BLaER1 treated with 17β-estradiol and CSF1 and Interleukin-3, amounts not matched to agents 10 nM and 100 nM (cell line): ENCODE data around the gene YIF1A.
A peak's percentile ranks its signal among the peaks of the same experiment; 100 is the strongest.

Experiments
- H3K27ac ChIP-seq, 11 experiments: shearing (Covaris generic); formaldehyde crosslinking; 2 replicates each; pipeline ENCODE4 v1.8.1; 2022
- H3K27me3 ChIP-seq, 11 experiments: shearing (Covaris generic); formaldehyde crosslinking; 2 replicates each; pipeline ENCODE4 v1.8.1; 2022
- H3K36me3 ChIP-seq, 11 experiments: shearing (Covaris generic); formaldehyde crosslinking; 2 replicates each; pipeline ENCODE4 v1.8.1; 2022
- H3K4me1 ChIP-seq, 10 experiments: shearing (Covaris generic); formaldehyde crosslinking; 2 replicates each; pipeline ENCODE4 v1.8.1; 2022
- H3K4me2 ChIP-seq, 11 experiments: shearing (Covaris generic); formaldehyde crosslinking; 2 replicates each; pipeline ENCODE4 v1.8.1; 2022
- H3K4me3 ChIP-seq, 10 experiments: shearing (Covaris generic); formaldehyde crosslinking; 2 replicates each; pipeline ENCODE4 v1.8.1; 2022
- H3K9ac ChIP-seq, 11 experiments: shearing (Covaris generic); formaldehyde crosslinking; 2 replicates each; pipeline ENCODE4 v1.8.1; 2022
- H3K9me3 ChIP-seq, 11 experiments: shearing (Covaris generic); formaldehyde crosslinking; replicated peaks in 1 of 11; 2 replicates each; pipeline ENCODE4 v1.8.1; 2022
- H4K20me1 ChIP-seq, 11 experiments: shearing (Covaris generic); formaldehyde crosslinking; 2 replicates each; pipeline ENCODE4 v1.8.1; 2022
- Cebpa-rat ChIP-seq, 11 experiments: shearing (Covaris generic); IDR thresholded peaks; 2 replicates each; pipeline ENCODE4 v1.8.1; 2022

The YIF1A gene

DNA sequence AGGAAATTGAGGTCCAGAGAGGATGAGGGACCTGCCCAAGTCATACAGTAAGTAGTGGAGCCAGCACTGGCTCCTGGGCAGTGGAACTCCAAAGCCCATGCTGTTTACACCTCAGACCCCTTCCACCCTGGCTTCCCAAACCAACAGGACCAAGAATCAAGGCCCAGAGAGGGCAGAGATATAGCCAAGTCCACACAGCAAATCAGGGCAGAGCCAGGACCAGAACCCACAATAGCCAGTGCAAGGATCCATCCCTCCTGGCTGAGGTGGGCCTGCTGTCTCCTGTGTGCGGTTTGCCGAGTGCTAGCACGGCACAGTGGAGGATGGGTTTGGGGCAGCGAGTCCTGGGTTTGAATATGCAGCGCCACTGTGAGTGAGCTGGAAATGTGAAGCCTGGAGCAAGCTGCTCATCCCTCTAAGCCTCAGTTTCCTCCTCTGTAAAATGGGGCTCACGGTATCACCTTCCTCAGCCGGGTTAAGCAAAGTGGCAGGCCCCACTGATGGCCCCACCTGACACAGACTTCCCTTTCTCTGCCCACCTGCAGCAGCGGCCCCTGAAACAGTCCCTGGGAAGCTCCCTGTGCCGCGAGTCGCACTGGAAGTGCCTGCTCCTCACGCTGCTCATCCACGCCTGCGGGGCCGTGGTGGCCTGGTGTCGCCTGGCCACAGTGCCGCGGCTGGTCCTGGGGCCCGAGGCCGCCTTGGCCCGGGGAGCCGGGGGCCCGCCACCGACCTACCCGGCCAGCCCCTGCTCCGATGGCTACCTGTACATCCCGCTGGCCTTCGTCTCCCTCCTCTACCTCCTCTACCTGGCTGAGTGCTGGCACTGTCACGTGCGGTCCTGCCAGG lies 5.1 kb upstream of the YIF1A start:
- Histone ChIP-seq H3K36me3 (no peaks in the 10 kb centered on the region), H4K20me1 (peaks cover 0 to 50% (median 0%) of the 10 kb centered on the region in 11 experiments; a peak in 8 of 22 replicates), H3K4me2 (no peak overlapping the region), H3K27me3 (peaks cover 41 to 59% (median 52%) of the 10 kb centered on the region in 11 experiments), H3K4me3 (no peak overlapping the region), H3K4me1 (peaks cover 11 to 22% (median 18%) of the 10 kb centered on the region in 10 experiments), H3K9me3 (peaks cover 0 to 5% (median 0%) of the 10 kb centered on the region in 11 experiments; a peak in 1 of 22 replicates), H3K27ac (no peak overlapping the region), H3K9ac (no peak overlapping the region)
- no peak for TF ChIP-seq Cebpa-rat (IDR thresholded peaks at IDR 0.05)

DNA sequence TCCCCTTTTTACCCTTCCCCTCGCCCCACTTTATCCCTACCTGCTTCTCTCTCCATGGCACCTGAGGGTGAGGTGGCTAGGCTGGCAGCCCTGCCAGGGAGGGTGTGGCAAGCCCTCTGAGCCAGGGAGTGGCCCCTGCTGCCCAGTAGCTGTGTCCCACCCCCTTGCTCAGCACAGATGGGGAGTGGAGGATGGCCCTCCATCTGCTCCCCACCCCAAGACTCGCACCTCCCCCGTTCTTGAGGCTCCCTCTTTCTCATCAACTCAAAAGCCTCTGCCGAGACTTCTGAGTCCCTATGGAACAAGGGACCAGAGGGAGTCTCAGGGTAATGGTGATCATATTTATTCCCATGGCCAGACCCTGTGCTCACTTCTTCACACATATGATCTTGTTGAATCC lies 4.4 kb upstream of the YIF1A start:
- H3K27me3 ChIP-seq, result peaks cover 41 to 59% (median 52%) of the 10 kb centered on the region in 11 experiments
- TF ChIP-seq Cebpa-rat (IDR thresholded peaks at IDR 0.05), result no peak

DNA sequence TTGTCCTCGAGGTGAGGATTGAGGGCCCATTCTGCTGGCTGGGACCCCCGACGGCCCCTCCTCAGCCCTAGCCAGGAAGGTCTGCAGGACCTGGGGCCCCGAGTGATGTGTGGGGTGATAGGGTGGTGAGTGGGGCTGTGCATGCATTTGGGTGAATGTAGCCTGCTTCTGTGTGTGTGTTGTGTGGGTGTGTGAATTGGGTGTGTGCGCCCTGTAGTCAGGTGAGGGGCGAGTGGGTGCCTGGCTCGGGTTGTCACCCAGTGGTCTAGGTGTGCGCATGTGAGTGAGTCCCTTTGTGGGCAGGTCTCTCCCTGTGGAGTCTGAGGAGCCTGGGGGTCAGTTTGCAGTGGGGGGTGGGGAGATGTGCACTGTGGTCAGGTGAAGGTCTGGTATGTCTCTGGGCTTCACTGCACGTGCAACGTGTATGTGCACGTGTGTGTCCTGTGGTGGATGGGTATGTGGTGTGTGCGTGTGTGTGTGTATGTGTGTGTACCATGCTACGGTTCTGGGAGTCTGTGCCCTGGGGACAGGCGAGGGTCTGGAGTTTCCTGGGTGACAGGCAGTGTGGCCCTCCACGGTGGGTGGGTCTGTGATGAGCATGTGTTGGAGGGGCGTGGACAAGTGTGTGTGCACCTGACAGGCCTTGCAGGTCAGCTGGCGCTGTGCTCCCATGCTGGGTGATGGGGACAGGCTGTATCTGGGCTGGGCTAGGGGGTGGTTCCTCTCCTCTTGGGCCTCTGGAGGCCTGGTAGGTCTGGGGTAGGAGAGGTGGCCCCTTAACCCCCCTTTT lies 3.8 kb upstream of the YIF1A start:
- Histone ChIP-seq H3K4me1 (peaks cover 18 to 30% (median 26%) of the 10 kb centered on the region in 10 experiments), H3K9me3 (peaks cover 0 to 5% (median 0%) of the 10 kb centered on the region in 11 experiments; a peak in 1 of 22 replicates), H3K9ac (no peak overlapping the region), H3K27ac (no peak overlapping the region), H3K4me2 (peak overlapping the region in 2 of 11 experiments; percentile 45 to 55; a peak in 1 of 22 replicates), H4K20me1 (peaks cover 0 to 55% (median 4%) of the 10 kb centered on the region in 11 experiments; a peak in 13 of 22 replicates), H3K27me3 (peaks cover 41 to 59% (median 52%) of the 10 kb centered on the region in 11 experiments), H3K36me3 (no peaks in the 10 kb centered on the region), H3K4me3 (no peak overlapping the region)
- no peak for TF ChIP-seq Cebpa-rat (IDR thresholded peaks at IDR 0.05)

More for the DNA sequence above, 4.4 kb upstream of the YIF1A start:
- Histone ChIP-seq H3K27ac (no peak overlapping the region), H3K9me3 (peaks cover 0 to 5% (median 0%) of the 10 kb centered on the region in 11 experiments; a peak in 1 of 22 replicates), H3K4me1 (peaks cover 11 to 24% (median 19%) of the 10 kb centered on the region in 10 experiments), H3K9ac (no peak overlapping the region), H3K4me2 (no peak overlapping the region), H4K20me1 (peaks cover 0 to 50% (median 0%) of the 10 kb centered on the region in 11 experiments; a peak in 9 of 22 replicates), H3K36me3 (no peaks in the 10 kb centered on the region), H3K4me3 (no peak overlapping the region)

DNA sequence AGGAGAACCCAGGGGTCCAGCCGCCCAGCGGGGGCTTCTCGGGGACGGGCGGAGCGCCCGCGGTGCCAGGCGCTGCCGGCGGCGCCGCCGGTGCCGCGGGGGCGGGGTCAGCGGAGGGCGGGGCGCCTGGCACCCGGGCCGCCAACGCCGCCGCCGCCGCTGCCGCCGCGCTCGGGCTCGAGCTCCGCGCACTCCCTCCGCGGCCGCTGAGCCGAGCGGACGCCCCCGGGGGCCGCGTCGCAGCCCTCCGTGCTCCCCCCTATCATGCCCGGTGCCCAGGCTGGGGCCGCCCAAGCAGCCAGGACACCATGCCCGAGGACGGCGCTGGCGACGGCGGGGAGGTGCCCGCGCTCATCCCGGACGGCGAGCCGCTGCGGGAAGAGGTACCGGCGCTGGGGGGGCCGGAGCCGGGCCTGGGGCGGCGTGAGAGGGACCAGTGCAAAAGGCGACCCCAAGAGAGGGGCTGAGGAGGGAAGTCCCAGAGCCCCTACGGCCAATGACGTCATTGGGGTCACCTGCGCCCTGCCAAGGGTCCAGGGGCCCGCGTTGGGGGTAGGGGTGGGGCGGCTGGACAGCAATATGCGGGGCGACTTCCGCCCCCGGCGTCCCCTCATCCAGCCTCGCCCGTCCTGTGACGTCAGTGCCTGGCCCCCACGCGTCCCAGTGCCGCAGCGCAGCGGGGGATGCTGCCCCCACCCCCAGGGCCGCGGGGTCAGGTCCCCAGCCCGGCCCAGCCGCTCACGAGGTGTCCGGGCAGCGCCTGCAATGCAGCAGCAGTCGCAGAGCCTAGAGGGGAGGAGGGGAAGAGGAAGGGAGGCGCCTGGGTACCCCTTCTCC lies 3.0 kb upstream of the YIF1A start, which contains the start of gene TMEM151A:
TSS of gene TMEM151A (plus strand) at position 189 of the 837 bp plus-strand sequence. CDS start at position 309, 120 bp downstream.
- H3K27me3 ChIP-seq, result peaks cover 41 to 59% (median 52%) of the 10 kb centered on the region in 11 experiments

DNA sequence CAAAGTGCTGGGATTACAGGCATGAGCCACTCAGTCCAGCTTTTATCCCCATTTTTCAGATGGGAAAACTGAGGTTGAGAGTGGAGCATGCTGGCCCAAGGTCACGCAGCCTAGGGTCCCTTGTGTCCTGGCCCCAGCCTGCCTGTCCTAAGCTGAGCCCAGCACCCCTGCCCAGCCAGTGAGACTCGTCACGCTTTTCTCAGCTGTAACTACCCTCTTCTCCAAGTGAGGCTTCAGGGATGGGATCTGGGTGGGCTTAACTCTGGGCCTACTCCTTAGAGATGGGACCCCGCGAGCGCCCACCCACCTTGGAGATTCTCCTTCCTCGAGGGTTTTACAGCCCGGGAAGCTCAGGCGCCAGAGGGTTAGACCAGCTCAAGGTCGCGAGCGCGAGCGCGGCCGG lies 2.4 kb upstream of the YIF1A start:
- Histone ChIP-seq H3K4me3 (peak overlapping the region in 2 of 10 experiments; percentile 28 to 32; a peak in 1 of 20 replicates), H3K27me3 (peaks cover 41 to 59% (median 52%) of the 10 kb centered on the region in 11 experiments), H4K20me1 (peaks cover 0 to 68% (median 7%) of the 10 kb centered on the region in 11 experiments; a peak in 13 of 22 replicates), H3K9ac (no peak overlapping the region), H3K4me1 (peaks cover 29 to 42% (median 37%) of the 10 kb centered on the region in 10 experiments), H3K36me3 (peaks cover 0 to 6% (median 0%) of the 10 kb centered on the region in 11 experiments; a peak in 3 of 22 replicates), H3K27ac (no peak overlapping the region), H3K4me2 (peak overlapping the region in 5 of 11 experiments; percentile 45 to 65 (median 51); a peak in 6 of 22 replicates), H3K9me3 (peaks cover 0 to 5% (median 0%) of the 10 kb centered on the region in 11 experiments; a peak in 1 of 22 replicates)
- no peak for TF ChIP-seq Cebpa-rat (IDR thresholded peaks at IDR 0.05)

More for the DNA sequence above, 3.0 kb upstream of the YIF1A start, which contains the start of gene TMEM151A:
- Histone ChIP-seq H3K27ac (no peak within 1 kb of the TSS), H3K4me1 (peaks cover 26 to 38% (median 34%) of the 10 kb centered on the region in 10 experiments), H3K4me2 (peak within 1 kb of the TSS; percentile 28 to 99 (median 77); a peak in 20 of 22 replicates), H3K4me3 (peak within 1 kb of the TSS in 7 of 10 experiments; percentile 13 to 44 (median 27); a peak in 7 of 20 replicates), H3K9ac (no peak within 1 kb of the TSS), H3K36me3 (peaks cover 0 to 2% (median 0%) of the 10 kb centered on the region in 11 experiments; a peak in 1 of 22 replicates), H4K20me1 (peaks cover 0 to 62% (median 7%) of the 10 kb centered on the region in 11 experiments; a peak in 13 of 22 replicates), H3K9me3 (peaks cover 0 to 5% (median 0%) of the 10 kb centered on the region in 11 experiments; a peak in 1 of 22 replicates)
- no peak for TF ChIP-seq Cebpa-rat (IDR thresholded peaks at IDR 0.05)

DNA sequence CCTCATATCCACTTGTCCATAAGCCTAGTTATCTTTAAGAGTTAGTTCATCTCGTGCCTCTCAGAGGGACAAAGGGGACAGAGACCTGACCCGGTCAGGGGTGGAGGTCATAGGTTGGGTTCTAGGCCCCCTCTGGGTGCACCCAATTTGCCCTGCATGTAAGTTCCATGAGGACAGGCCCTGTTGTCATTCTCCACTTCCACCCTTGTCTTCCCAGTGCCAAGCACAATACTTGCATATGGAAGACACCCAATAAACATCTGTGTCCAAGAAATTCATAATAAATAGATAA lies 1.3 kb upstream of the YIF1A start:
- no peak overlapping the region for H3K27ac ChIP-seq
- H3K4me2 ChIP-seq, result peak overlapping the region; percentile 77 to 99 (median 95)
- no peak overlapping the region for H3K9ac ChIP-seq
- TF ChIP-seq Cebpa-rat (IDR thresholded peaks at IDR 0.05), result no peak
- H3K27me3 ChIP-seq, result peaks cover 41 to 58% (median 52%) of the 10 kb centered on the region in 11 experiments
- H4K20me1 ChIP-seq, result peaks cover 0 to 78% (median 7%) of the 10 kb centered on the region in 11 experiments; a peak in 14 of 22 replicates
- peak overlapping the region in 7 of 10 experiments; percentile 78 to 90 (median 86); a peak in 13 of 20 replicates for H3K4me3 ChIP-seq
- H3K36me3 ChIP-seq, result peaks cover 0 to 16% (median 4%) of the 10 kb centered on the region in 11 experiments; a peak in 5 of 22 replicates
- H3K9me3 ChIP-seq, result peaks cover 0 to 5% (median 0%) of the 10 kb centered on the region in 11 experiments; a peak in 1 of 22 replicates
- peaks cover 29 to 43% (median 37%) of the 10 kb centered on the region in 10 experiments for H3K4me1 ChIP-seq

DNA sequence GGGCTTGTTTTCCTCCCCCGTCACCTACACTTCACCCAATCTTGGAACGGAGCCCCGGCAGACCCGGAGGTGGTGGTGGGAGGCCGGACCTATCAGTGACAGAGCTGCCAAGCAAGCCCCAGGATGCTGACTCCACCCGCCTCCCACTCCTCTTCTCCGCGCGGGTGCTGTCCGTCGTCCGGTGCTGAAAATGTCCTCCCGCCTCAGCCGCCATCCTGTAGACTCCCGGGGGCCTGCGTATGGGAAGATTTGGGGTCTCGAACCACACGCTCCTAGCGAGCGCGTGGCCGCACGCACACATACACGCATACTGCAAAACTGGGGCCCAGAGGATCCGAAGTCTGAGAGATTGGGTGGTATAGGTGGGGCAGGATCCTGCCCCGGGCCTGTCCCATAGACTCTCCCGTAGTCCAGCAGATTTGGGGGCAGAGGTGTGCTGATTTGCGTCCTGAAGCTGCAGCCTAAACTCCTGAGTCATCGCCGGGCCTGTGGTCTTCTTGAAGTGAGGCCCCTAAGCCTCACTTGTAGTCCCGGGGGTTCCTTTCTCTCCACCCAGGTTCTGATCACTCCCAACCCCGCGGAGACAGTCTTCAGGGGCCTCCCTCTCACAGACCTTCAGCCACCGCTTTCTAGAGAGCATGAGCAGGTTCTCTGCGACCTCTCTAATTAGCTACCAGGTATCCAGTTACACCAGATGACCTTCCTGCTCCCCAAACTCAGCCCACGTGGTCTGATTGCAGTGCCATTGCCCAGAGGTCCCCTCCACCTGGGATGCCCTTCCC lies 796 bp upstream of the YIF1A start:
- Histone ChIP-seq H3K9me3 (peaks cover 0 to 5% (median 0%) of the 10 kb centered on the region in 11 experiments; a peak in 1 of 22 replicates), H3K27ac (peak overlapping the region in 8 of 11 experiments; percentile 25 to 78 (median 50); a peak in 11 of 22 replicates), H3K36me3 (peaks cover 0 to 21% (median 8%) of the 10 kb centered on the region in 11 experiments; a peak in 14 of 22 replicates), H3K27me3 (peaks cover 41 to 53% (median 49%) of the 10 kb centered on the region in 11 experiments), H3K4me3 (peak overlapping the region; percentile 70 to 92 (median 86)), H3K4me1 (peaks cover 29 to 44% (median 37%) of the 10 kb centered on the region in 10 experiments), H4K20me1 (peaks cover 0 to 78% (median 7%) of the 10 kb centered on the region in 11 experiments; a peak in 15 of 22 replicates), H3K9ac (peak overlapping the region; percentile 25 to 93 (median 85); a peak in 19 of 22 replicates), H3K4me2 (peak overlapping the region; percentile 77 to 99 (median 95))
- TF ChIP-seq Cebpa-rat (IDR thresholded peaks at IDR 0.05), result no peak
